ENCODE data around the gene TBC1D23. TPM values are rescaled to one million over a fixed set of nuclear protein-coding genes. Genes with fewer than 3 reads are reported as not detected.

TBC1D23 gene
- total RNA-seq, 1 experiment from 2014 or later: 45.2 TPM

GRCh38 chr3:100225193-100225592 lies 35.6 kb upstream of the TBC1D23 start:
- Histone ChIP-seq H3K4me1 (0 out of 2 replicates have a peak, but pooled peaks cover 6% of the 10 kb centered on the region), H3K27me3 (replicated peaks; ENCODE audit: control insufficient read depth, insufficient read depth, low read length) (no peaks in the 10 kb centered on the region), H3K9me3 (no peaks in the 10 kb centered on the region), H3K36me3 (ENCODE audit: control insufficient read depth, insufficient read depth, low read length) (no peaks in the 10 kb centered on the region), H3K4me3 (ENCODE audit: low read depth, low read length) (no peak overlapping the region)
- Mint-ChIP-seq H3K36me3 (ENCODE audit: insufficient read depth, unreplicated experiment) (no peaks in the 10 kb centered on the region), H3K4me3 (ENCODE audit: unreplicated experiment) (no peak overlapping the region), H3K9me3 (ENCODE audit: unreplicated experiment) (no peaks in the 10 kb centered on the region), H3K4me1 (ENCODE audit: low read depth, unreplicated experiment) (no peaks in the 10 kb centered on the region), H3K27ac (ENCODE audit: unreplicated experiment) (no peak overlapping the region), H3K27me3 (ENCODE audit: insufficient read depth, unreplicated experiment) (no peaks in the 10 kb centered on the region)
- intact Hi-C loops (cut with micrococcal nuclease; ENCODE audit: unreplicated experiment): no loop called here
- POLR2A ChIA-PET: no interaction called here
- CTCF ChIA-PET: no interaction called here
- no peak for TF ChIP-seq CTCF (IDR thresholded peaks at IDR 0.05; ENCODE audit: insufficient read depth in 1 of 2, low read depth in 1 of 2, low read length in 1 of 2, severe bottlenecking in 1 of 2, unreplicated experiment in 1 of 2)
- BruUV-seq (replicated peaks): no TSS peak
- DNase-seq: no peak

GRCh38 chr3:100225883-100226282 lies 34.9 kb upstream of the TBC1D23 start:
- no peaks in the 10 kb centered on the region for H3K27me3 ChIP-seq (replicated peaks; ENCODE audit: control insufficient read depth, insufficient read depth, low read length)
- Mint-ChIP-seq H3K27ac (ENCODE audit: unreplicated experiment) (no peak overlapping the region), H3K27me3 (ENCODE audit: insufficient read depth, unreplicated experiment) (no peaks in the 10 kb centered on the region), H3K9me3 (ENCODE audit: unreplicated experiment) (no peaks in the 10 kb centered on the region), H3K36me3 (ENCODE audit: insufficient read depth, unreplicated experiment) (no peaks in the 10 kb centered on the region), H3K4me3 (ENCODE audit: unreplicated experiment) (no peak overlapping the region), H3K4me1 (ENCODE audit: low read depth, unreplicated experiment) (no peaks in the 10 kb centered on the region)
- H3K4me1 ChIP-seq: 0 out of 2 replicates have a peak, but pooled peaks cover 6% of the 10 kb centered on the region
- no peaks in the 10 kb centered on the region for H3K36me3 ChIP-seq (ENCODE audit: control insufficient read depth, insufficient read depth, low read length)
- no peak overlapping the region for H3K4me3 ChIP-seq (ENCODE audit: low read depth, low read length)
- no peaks in the 10 kb centered on the region for H3K9me3 ChIP-seq
- CTCF ChIA-PET: no interaction called here
- no TSS peak for BruUV-seq (replicated peaks)
- intact Hi-C loops (cut with micrococcal nuclease; ENCODE audit: unreplicated experiment): no loop called here
- POLR2A ChIA-PET: no interaction called here
- DNase-seq: no peak
- TF ChIP-seq CTCF (IDR thresholded peaks at IDR 0.05; ENCODE audit: insufficient read depth in 1 of 2, low read depth in 1 of 2, low read length in 1 of 2, severe bottlenecking in 1 of 2, unreplicated experiment in 1 of 2): no peak

- Mint-ChIP-seq H3K36me3 (ENCODE audit: insufficient read depth, unreplicated experiment) (no peaks in the 10 kb centered on the region), H3K27ac (ENCODE audit: unreplicated experiment) (no peak overlapping the region), H3K9me3 (ENCODE audit: unreplicated experiment) (no peaks in the 10 kb centered on the region), H3K4me1 (ENCODE audit: low read depth, unreplicated experiment) (no peaks in the 10 kb centered on the region), H3K4me3 (ENCODE audit: unreplicated experiment) (no peak overlapping the region), H3K27me3 (ENCODE audit: insufficient read depth, unreplicated experiment) (no peaks in the 10 kb centered on the region)
- Histone ChIP-seq H3K27me3 (replicated peaks; ENCODE audit: control insufficient read depth, insufficient read depth, low read length) (no peaks in the 10 kb centered on the region), H3K36me3 (ENCODE audit: control insufficient read depth, insufficient read depth, low read length) (no peaks in the 10 kb centered on the region), H3K9me3 (no peaks in the 10 kb centered on the region), H3K4me3 (ENCODE audit: low read depth, low read length) (no peak overlapping the region), H3K4me1 (0 out of 2 replicates have a peak, but pooled peaks cover 6% of the 10 kb centered on the region)
- no peak for DNase-seq
- CTCF ChIA-PET: no interaction called here
- POLR2A ChIA-PET: interaction anchor here (0.7 kb wide), 1 partner anchor 202 kb away, joined by 3 read pairs; no protein-coding TSS in a partner anchor
- BruUV-seq (replicated peaks): no TSS peak
- intact Hi-C loops (cut with micrococcal nuclease; ENCODE audit: unreplicated experiment): no loop called here
- TF ChIP-seq CTCF (IDR thresholded peaks at IDR 0.05; ENCODE audit: insufficient read depth in 1 of 2, low read depth in 1 of 2, low read length in 1 of 2, severe bottlenecking in 1 of 2, unreplicated experiment in 1 of 2): no peak
Measured at GRCh38 chr3:100226712-100227429, 33.9 kb upstream of the TBC1D23 start.
